ENCODE data around the gene NT5DC2.

Gene NT5DC2

DNA sequence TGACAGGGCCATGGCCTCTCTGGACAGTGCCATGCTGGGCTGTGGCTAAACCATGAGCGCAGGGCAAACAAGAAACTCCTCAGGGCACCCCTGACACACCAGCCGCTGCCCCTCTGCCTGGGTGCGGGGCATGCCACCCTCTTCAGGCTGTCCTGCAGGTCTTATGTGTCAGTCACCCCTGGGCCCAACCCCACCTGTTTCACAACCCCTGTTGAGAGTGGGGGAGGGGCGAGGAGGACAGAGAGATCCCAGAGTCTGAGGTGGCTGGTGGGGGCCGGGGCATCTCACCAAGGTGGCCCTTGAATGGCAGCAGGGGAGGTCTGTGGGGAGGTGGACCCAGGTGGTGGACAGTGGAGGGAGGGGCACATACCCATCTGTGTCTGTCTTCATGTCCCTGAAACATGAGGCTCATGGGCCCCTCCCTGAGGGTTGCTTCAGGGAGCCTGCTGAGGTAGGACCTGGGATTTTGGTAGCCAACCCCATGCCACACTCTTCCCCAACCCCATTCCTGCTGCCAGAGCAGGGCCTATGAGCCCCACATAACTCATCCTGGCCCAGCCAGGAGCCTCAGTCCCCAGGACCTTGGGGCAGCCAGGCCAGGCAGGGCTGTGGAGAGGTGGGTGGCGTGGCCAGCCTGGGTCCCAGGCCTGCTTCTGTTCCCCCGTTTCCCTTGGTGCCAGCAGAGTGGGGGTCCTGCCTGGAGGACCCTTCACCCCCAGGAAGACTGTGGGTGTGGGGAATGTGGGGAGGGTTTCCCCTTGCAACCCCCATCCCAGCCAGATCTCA is 40.2 kb downstream of the NT5DC2 start:
- no peak overlapping the region for H3K27ac Mint-ChIP-seq
- H3K4me3 Mint-ChIP-seq, result no peak overlapping the region
- no peaks in the 10 kb centered on the region for H3K27me3 Mint-ChIP-seq
- H3K4me1 Mint-ChIP-seq (ENCODE audit: low read depth), result peaks cover 3% of the 10 kb centered on the region
- H3K36me3 Mint-ChIP-seq, result no peaks in the 10 kb centered on the region
- no peaks in the 10 kb centered on the region for H3K9me3 Mint-ChIP-seq (ENCODE audit: low read depth)

- no peaks in the 10 kb centered on the region for H3K9me3 Mint-ChIP-seq (ENCODE audit: low read depth)
- peaks cover 3% of the 10 kb centered on the region for H3K4me1 Mint-ChIP-seq (ENCODE audit: low read depth)
- H3K27me3 Mint-ChIP-seq, result no peaks in the 10 kb centered on the region
- H3K36me3 Mint-ChIP-seq, result no peaks in the 10 kb centered on the region
- H3K4me3 Mint-ChIP-seq, result no peak overlapping the region
- no peak overlapping the region for H3K27ac Mint-ChIP-seq
Measured at GRCh38 chr3:52492059-52492458, 41.6 kb downstream of the NT5DC2 start.

- no peaks in the 10 kb centered on the region for H3K36me3 Mint-ChIP-seq
- H3K9me3 Mint-ChIP-seq (ENCODE audit: low read depth), result no peaks in the 10 kb centered on the region
- H3K4me1 Mint-ChIP-seq (ENCODE audit: low read depth), result peaks cover 3% of the 10 kb centered on the region
- H3K27me3 Mint-ChIP-seq, result no peaks in the 10 kb centered on the region
- H3K27ac Mint-ChIP-seq, result no peak overlapping the region
- H3K4me3 Mint-ChIP-seq, result no peak overlapping the region
Measured at GRCh38 chr3:52490939-52491526, 42.6 kb downstream of the NT5DC2 start.

GRCh38 chr3:52490035-52490938 is 43.4 kb downstream of the NT5DC2 start:
- Mint-ChIP-seq H3K27me3 (no peaks in the 10 kb centered on the region), H3K4me3 (no peak overlapping the region), H3K4me1 (ENCODE audit: low read depth) (peaks cover 3% of the 10 kb centered on the region), H3K27ac (no peak overlapping the region), H3K9me3 (ENCODE audit: low read depth) (no peaks in the 10 kb centered on the region), H3K36me3 (no peaks in the 10 kb centered on the region)

GRCh38 chr3:52489453-52489852 is 44.2 kb downstream of the NT5DC2 start:
- Mint-ChIP-seq H3K9me3 (ENCODE audit: low read depth) (no peaks in the 10 kb centered on the region), H3K36me3 (no peaks in the 10 kb centered on the region), H3K4me3 (no peak overlapping the region), H3K27me3 (no peaks in the 10 kb centered on the region), H3K27ac (no peak overlapping the region), H3K4me1 (ENCODE audit: low read depth) (peaks cover 2% of the 10 kb centered on the region)

GRCh38 chr3:52488746-52489145 is 44.9 kb downstream of the NT5DC2 start:
- Mint-ChIP-seq H3K36me3 (no peaks in the 10 kb centered on the region), H3K4me1 (ENCODE audit: low read depth) (no peaks in the 10 kb centered on the region), H3K9me3 (ENCODE audit: low read depth) (no peaks in the 10 kb centered on the region)

GRCh38 chr3:52487788-52488691 is 45.6 kb downstream of the NT5DC2 start:
- Mint-ChIP-seq H3K4me1 (ENCODE audit: low read depth) (no peaks in the 10 kb centered on the region), H3K27ac (no peak overlapping the region), H3K36me3 (no peaks in the 10 kb centered on the region), H3K4me3 (no peak overlapping the region), H3K27me3 (no peaks in the 10 kb centered on the region), H3K9me3 (ENCODE audit: low read depth) (no peaks in the 10 kb centered on the region)

More at GRCh38 chr3:52488746-52489145, 44.9 kb downstream of the NT5DC2 start:
- no peak overlapping the region for H3K27ac Mint-ChIP-seq
- no peak overlapping the region for H3K4me3 Mint-ChIP-seq
- no peaks in the 10 kb centered on the region for H3K27me3 Mint-ChIP-seq

GRCh38 chr3:52487050-52487787 is 46.4 kb downstream of the NT5DC2 start:
- no peaks in the 10 kb centered on the region for H3K36me3 Mint-ChIP-seq
- H3K27ac Mint-ChIP-seq, result no peak overlapping the region

GRCh38 chr3:52484680-52485461 is 48.8 kb downstream of the NT5DC2 start:
- Mint-ChIP-seq H3K4me1 (ENCODE audit: low read depth) (no peaks in the 10 kb centered on the region), H3K27me3 (no peaks in the 10 kb centered on the region), H3K27ac (no peak overlapping the region), H3K9me3 (ENCODE audit: low read depth) (no peaks in the 10 kb centered on the region), H3K4me3 (no peak overlapping the region), H3K36me3 (no peaks in the 10 kb centered on the region)

More at GRCh38 chr3:52487050-52487787, 46.4 kb downstream of the NT5DC2 start:
- Mint-ChIP-seq H3K4me1 (ENCODE audit: low read depth) (no peaks in the 10 kb centered on the region), H3K9me3 (ENCODE audit: low read depth) (no peaks in the 10 kb centered on the region), H3K4me3 (no peak overlapping the region), H3K27me3 (no peaks in the 10 kb centered on the region)

DNA sequence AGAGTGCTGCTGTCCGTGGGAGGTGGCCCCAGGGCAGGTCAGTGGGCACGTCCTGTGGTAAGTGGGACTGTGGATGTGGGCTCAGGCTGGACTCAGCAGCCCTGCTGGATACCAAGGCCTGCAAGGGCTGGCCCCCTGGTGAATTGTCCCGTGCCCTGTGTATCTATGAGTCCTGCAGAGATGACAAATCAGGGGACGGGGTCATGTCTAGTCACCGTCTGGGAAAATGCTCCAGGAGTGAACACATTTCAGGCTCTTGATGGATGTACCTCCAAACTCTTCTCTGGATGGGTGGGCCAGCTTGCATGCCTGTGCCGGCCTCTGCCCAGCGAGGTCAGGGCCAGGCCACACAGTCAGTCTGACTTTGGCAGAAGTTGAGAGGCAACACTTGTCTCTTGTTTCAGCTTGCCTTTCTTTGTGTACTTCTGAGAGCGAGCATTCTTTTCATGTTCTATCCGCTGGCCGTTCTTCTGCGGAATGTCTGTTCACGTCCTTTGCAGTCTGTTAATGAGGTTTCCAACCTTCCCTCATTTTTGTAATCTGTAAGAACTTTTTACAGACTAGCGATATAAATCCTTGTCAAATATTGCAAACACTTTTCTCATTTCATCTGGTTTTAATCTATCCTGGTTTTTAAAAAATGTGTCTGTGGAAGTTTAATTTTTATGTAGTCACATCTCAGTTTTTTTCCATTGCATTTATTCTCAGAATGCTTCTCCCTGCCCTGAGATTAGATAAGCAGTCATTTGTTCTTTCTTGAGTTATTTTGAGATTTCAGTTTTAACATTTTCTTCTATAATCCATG is 49.9 kb downstream of the NT5DC2 start:
- H3K27ac Mint-ChIP-seq, result peak overlapping the region; percentile 22
- H3K4me3 Mint-ChIP-seq, result no peak overlapping the region
- H3K36me3 Mint-ChIP-seq, result no peaks in the 10 kb centered on the region
- no peaks in the 10 kb centered on the region for H3K4me1 Mint-ChIP-seq (ENCODE audit: low read depth)
- H3K9me3 Mint-ChIP-seq (ENCODE audit: low read depth), result no peaks in the 10 kb centered on the region
- H3K27me3 Mint-ChIP-seq, result no peaks in the 10 kb centered on the region

DNA sequence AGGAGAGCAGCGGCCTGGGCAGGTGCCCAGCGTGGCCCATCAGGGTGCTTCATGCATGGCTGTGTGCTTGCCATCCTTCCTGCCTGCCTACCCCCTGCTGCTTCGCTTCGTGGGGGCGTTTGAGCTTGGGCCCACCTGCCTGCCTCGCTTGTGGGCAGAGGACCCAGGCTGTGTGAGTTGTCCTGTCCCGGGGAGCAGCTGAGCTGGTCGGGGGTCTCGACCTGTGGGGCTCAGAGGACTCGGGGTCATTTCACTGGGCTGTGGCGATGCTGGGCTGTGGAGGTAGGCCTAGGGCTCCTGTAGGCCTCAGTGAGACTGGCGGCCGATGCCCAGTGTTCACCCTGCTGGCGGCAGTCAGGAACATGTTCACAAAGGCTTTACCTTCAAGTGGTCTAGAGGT is 50.6 kb downstream of the NT5DC2 start:
- Mint-ChIP-seq H3K9me3 (ENCODE audit: low read depth) (no peaks in the 10 kb centered on the region), H3K27me3 (no peaks in the 10 kb centered on the region), H3K4me3 (no peak overlapping the region), H3K27ac (no peak overlapping the region), H3K4me1 (ENCODE audit: low read depth) (no peaks in the 10 kb centered on the region), H3K36me3 (no peaks in the 10 kb centered on the region)

DNA sequence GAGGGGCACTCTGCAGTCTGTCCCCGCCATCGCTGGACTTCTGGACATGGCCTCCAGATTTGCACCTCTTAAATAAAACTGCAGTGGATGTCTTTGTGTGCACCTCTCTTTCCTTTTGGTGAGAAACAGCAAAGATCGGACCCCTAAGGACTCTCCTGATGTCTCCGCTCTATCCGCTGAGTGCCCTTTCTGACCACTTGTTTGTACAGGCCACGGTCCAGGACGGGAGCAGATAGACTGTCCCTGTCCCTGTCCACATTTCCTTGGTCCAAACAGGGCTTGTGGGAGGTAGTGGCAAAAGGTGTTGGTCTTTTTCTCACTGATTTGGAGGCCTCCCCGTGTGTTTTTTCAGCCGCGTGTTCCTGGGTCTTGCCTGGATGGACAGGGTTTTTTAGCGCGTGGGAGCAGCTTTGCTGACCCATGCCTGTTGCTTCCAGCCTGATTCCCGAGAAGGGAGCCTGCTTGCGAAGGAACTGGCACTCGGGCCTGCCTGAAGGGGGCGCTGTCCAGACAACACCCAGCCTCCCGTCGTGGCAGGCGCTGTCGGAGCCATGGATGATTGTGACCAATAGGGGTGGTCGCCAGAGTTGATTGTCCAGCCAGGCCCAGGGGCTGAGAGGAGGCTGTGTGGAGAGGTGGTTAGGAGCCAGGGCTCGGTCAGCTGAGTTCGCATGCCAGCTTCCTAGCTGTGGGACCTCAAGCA is 51.7 kb downstream of the NT5DC2 start:
- H3K4me3 Mint-ChIP-seq, result no peak overlapping the region
- H3K27ac Mint-ChIP-seq, result no peak overlapping the region
- no peaks in the 10 kb centered on the region for H3K9me3 Mint-ChIP-seq (ENCODE audit: low read depth)
- H3K36me3 Mint-ChIP-seq, result no peaks in the 10 kb centered on the region
- H3K27me3 Mint-ChIP-seq, result no peaks in the 10 kb centered on the region
- no peaks in the 10 kb centered on the region for H3K4me1 Mint-ChIP-seq (ENCODE audit: low read depth)

Measured in activated naive CD8-positive, alpha-beta T cell (primary cell).